SK-N-SH treated with all-trans-retinoic acid at 6 μM for 48 hours (cell line): ENCODE measurements around the gene METTL1.

Experiments used
- ATAC-seq: fragments of 200-7000 bp; cut with Tn5 transposase; 3 replicates; pipeline ENCODE4 v1.9.1; 2020; ENCODE audit warnings: mild to moderate bottlenecking, moderate library complexity
- ARNTL ChIP-seq: fragments of 450-650 bp; formaldehyde crosslinking; IDR thresholded peaks from 2 replicates; pipeline ENCODE4 v1.5.0; 2020; ENCODE audit warnings: low read depth, mild to moderate bottlenecking, moderate library complexity, borderline replicate concordance
- BACH2 ChIP-seq: fragments of 250-450 bp; sonication (Bioruptor Pico); IDR thresholded peaks from 2 replicates; pipeline ENCODE4 v1.9.0; 2021; ENCODE audit warnings: mild to moderate bottlenecking, borderline replicate concordance
- CSDC2 ChIP-seq: fragments of 250-450 bp; sonication (Bioruptor Pico); IDR thresholded peaks from 2 replicates; pipeline ENCODE4 v1.5.0; 2020; ENCODE audit warnings: mild to moderate bottlenecking, moderate library complexity
- ESRRG ChIP-seq: fragments of 250-450 bp; sonication (Bioruptor Pico); IDR thresholded peaks from 2 replicates; pipeline ENCODE4 v1.6.1; 2021; ENCODE audit warnings: mild to moderate bottlenecking
- GLIS3 ChIP-seq: fragments of 250-450 bp; sonication (Bioruptor Pico); IDR thresholded peaks from 2 replicates; pipeline ENCODE4 v1.5.0; 2020; ENCODE audit warnings: mild to moderate bottlenecking, moderate library complexity
- ISL1 ChIP-seq: fragments of 250-450 bp; sonication (Bioruptor Pico); IDR thresholded peaks from 2 replicates; pipeline ENCODE4 v2.1.2; 2022; ENCODE audit warnings: mild to moderate bottlenecking, moderate library complexity
- OSR1 ChIP-seq: fragments of 250-450 bp; sonication (Bioruptor Pico); IDR thresholded peaks from 2 replicates; pipeline ENCODE4 v1.8.0; 2022; ENCODE audit warnings: moderate library complexity, mild to moderate bottlenecking, inconsistent platforms
- PPARA ChIP-seq: fragments of 250-450 bp; sonication (Bioruptor Pico); IDR thresholded peaks from 2 replicates; pipeline ENCODE4 v1.5.0; 2020; ENCODE audit warnings: mild to moderate bottlenecking, borderline replicate concordance
- RARB ChIP-seq: fragments of 250-450 bp; sonication (Bioruptor Pico); IDR thresholded peaks from 2 replicates; pipeline ENCODE4 v1.8.0; 2021; ENCODE audit warnings: mild to moderate bottlenecking, moderate library complexity
- TCF4 ChIP-seq: fragments of 250-450 bp; sonication (Bioruptor Pico); IDR thresholded peaks from 2 replicates; pipeline ENCODE4 v1.8.0; 2021; ENCODE audit warnings: mild to moderate bottlenecking, moderate library complexity, borderline replicate concordance
- TOX ChIP-seq: fragments of 250-450 bp; sonication (Bioruptor Pico); IDR thresholded peaks from 2 replicates; pipeline ENCODE4 v1.8.0; 2021; ENCODE audit warnings: mild to moderate bottlenecking, moderate library complexity, borderline replicate concordance
- ZC3H10 ChIP-seq: fragments of 250-450 bp; sonication (Bioruptor Pico); IDR thresholded peaks from 2 replicates; pipeline ENCODE4 v1.5.1; 2021; ENCODE audit warnings: mild to moderate bottlenecking, moderate library complexity
- ZFP30 ChIP-seq: fragments of 450-650 bp; formaldehyde crosslinking; IDR thresholded peaks from 2 replicates; pipeline ENCODE4 v1.5.0; 2022; ENCODE audit warnings: mild to moderate bottlenecking, moderate library complexity
- ZNF565 ChIP-seq: fragments of 450-650 bp; formaldehyde crosslinking; conservative IDR thresholded peaks from 2 replicates; pipeline ENCODE4 v1.5.0; 2020; ENCODE audit warnings: low read depth, mild to moderate bottlenecking, moderate library complexity
- ZNF70 ChIP-seq: fragments of 450-650 bp; formaldehyde crosslinking; IDR thresholded peaks from 2 replicates; pipeline ENCODE4 v1.5.0; 2020; ENCODE audit warnings: mild to moderate bottlenecking, moderate library complexity
- ZNF8 ChIP-seq: fragments of 450-650 bp; formaldehyde crosslinking; IDR thresholded peaks from 2 replicates; pipeline ENCODE4 v1.5.0; 2020; ENCODE audit warnings: mild to moderate bottlenecking, moderate library complexity
- TF ChIP-seq, protein P1 (sequence below): fragments of 250-450 bp; sonication (Bioruptor Pico); IDR thresholded peaks from 2 replicates; pipeline ENCODE4 v1.5.1; 2021; ENCODE audit warnings: mild to moderate bottlenecking, moderate library complexity
- TF ChIP-seq, protein P2 (sequence below): fragments of 250-450 bp; sonication (Bioruptor Pico); IDR thresholded peaks from 2 replicates; pipeline ENCODE4 v1.5.1; 2020; ENCODE audit warnings: low read depth, mild to moderate bottlenecking, moderate library complexity
- TF ChIP-seq, protein P3 (sequence below): fragments of 250-450 bp; sonication (Bioruptor Pico); IDR thresholded peaks from 2 replicates; pipeline ENCODE4 v1.8.0; 2021; ENCODE audit warnings: low read depth, mild to moderate bottlenecking, moderate library complexity, borderline replicate concordance
- TF ChIP-seq, protein P4 (sequence below): fragments of 250-450 bp; sonication (Bioruptor Pico); IDR thresholded peaks from 2 replicates; pipeline ENCODE4 v1.8.0; 2020; ENCODE audit warnings: mild to moderate bottlenecking, moderate library complexity, borderline replicate concordance
- TF ChIP-seq, protein P5 (sequence below): fragments of 250-450 bp; sonication (Bioruptor Pico); IDR thresholded peaks from 2 replicates; pipeline ENCODE4 v1.5.0; 2020; ENCODE audit warnings: mild to moderate bottlenecking, moderate library complexity

The METTL1 gene

DNA sequence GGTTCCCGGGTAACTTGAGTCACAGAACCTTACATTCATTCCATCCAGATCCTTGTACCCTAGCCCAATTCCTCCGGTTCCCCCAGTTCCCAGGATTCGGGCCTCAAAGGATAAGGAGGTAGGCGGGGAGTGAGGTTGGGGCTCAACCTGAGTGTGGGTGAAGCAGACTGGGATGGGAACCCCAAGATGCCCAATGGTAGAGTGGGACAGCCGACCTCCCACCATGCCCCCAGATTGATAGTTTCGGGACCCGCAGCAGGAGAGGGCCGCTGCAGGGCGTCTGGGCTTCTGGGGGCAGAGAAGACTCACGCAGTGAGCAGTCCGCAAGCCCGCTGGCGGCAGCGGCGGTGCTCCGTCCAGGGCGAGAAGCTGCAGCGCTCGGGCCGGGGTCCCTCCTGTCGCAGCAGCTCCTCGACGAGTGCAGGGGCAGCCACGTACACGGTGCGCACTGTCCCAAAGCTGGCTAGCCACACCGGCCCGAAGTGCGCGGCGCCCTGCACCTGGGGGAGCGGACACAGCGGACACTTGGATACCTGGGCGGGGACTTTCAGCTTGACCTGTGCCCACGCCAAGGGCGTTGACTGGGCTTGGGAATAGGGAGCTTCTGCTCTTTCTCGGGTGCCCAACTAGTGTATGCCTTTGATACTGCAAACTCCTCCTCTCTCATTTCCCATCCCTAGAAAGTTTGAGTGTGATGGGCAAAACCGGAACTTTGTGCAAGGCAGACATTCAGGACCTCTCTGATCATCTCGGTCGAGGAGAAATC, 6.0 kb downstream of the METTL1 start:
- TF ChIP-seq, protein P1, sequence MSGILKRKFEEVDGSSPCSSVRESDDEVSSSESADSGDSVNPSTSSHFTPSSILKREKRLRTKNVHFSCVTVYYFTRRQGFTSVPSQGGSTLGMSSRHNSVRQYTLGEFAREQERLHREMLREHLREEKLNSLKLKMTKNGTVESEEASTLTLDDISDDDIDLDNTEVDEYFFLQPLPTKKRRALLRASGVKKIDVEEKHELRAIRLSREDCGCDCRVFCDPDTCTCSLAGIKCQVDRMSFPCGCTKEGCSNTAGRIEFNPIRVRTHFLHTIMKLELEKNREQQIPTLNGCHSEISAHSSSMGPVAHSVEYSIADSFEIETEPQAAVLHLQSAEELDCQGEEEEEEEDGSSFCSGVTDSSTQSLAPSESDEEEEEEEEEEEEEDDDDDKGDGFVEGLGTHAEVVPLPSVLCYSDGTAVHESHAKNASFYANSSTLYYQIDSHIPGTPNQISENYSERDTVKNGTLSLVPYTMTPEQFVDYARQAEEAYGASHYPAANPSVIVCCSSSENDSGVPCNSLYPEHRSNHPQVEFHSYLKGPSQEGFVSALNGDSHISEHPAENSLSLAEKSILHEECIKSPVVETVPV (CRISPR knock-in tag), result no peak
- TF ChIP-seq RARB (no peak), TCF4 (CRISPR knock-in tag) (no peak), ISL1 (CRISPR knock-in tag) (no peak), ESRRG (CRISPR knock-in tag) (no peak), CSDC2 (CRISPR knock-in tag) (no peak), ZFP30 (CRISPR knock-in tag) (no peak), TOX (CRISPR knock-in tag) (no peak)
- TF ChIP-seq, protein P2, sequence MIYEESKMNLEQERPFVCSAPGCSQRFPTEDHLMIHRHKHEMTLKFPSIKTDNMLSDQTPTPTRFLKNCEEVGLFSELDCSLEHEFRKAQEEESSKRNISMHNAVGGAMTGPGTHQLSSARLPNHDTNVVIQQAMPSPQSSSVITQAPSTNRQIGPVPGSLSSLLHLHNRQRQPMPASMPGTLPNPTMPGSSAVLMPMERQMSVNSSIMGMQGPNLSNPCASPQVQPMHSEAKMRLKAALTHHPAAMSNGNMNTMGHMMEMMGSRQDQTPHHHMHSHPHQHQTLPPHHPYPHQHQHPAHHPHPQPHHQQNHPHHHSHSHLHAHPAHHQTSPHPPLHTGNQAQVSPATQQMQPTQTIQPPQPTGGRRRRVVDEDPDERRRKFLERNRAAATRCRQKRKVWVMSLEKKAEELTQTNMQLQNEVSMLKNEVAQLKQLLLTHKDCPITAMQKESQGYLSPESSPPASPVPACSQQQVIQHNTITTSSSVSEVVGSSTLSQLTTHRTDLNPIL (CRISPR knock-in tag), result no peak
- TF ChIP-seq, all 23 proteins: peak for 0
- ATAC-seq, result peak; percentile 19

DNA sequence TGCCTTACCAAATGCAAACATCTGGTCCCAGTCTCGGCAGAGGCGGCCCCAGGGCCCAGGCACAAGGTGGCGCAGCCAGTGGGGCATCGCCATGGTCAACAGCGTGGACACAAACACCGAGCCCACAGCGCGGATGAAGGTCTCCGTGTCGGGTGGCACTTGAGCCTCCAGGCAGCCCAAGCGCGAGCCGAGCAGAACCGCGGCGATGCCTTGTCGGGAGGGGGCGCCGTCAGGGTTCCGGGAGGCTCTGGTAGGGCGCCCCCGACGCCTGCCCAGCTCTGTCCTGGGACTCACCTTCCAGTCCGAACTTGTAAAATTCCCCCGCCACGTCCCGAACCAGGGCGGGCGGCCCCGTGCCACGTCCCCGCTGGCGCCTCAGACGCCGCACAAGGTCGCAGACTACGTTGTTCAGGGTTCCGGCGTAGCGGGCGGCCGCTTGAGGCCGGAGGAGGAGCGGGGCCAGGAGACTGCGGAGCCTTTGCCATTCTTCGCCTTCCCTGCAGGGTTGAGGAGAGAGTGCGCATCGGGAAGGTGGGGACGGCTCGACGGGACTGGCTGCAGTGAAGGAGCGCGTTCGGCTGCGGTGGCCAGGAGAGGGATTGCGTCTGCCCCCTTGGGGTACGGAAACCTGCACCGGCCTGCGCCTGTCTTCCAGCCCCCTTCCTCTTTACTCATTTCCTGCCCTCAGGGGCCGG, 6.8 kb downstream of the METTL1 start:
- ATAC-seq, result peak; percentile 81
- TF ChIP-seq TOX (CRISPR knock-in tag), result no peak
- no peak for TF ChIP-seq OSR1 (CRISPR knock-in tag)
- TF ChIP-seq ARNTL (CRISPR knock-in tag), result no peak
- TF ChIP-seq GLIS3, result no peak
- TF ChIP-seq, protein P3, sequence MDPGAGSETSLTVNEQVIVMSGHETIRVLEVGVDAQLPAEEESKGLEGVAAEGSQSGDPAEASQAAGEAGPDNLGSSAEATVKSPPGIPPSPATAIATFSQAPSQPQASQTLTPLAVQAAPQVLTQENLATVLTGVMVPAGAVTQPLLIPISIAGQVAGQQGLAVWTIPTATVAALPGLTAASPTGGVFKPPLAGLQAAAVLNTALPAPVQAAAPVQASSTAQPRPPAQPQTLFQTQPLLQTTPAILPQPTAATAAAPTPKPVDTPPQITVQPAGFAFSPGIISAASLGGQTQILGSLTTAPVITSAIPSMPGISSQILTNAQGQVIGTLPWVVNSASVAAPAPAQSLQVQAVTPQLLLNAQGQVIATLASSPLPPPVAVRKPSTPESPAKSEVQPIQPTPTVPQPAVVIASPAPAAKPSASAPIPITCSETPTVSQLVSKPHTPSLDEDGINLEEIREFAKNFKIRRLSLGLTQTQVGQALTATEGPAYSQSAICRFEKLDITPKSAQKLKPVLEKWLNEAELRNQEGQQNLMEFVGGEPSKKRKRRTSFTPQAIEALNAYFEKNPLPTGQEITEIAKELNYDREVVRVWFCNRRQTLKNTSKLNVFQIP (CRISPR knock-in tag), result no peak
- TF ChIP-seq, protein P2 (CRISPR knock-in tag), result no peak
- TF ChIP-seq, protein P4, sequence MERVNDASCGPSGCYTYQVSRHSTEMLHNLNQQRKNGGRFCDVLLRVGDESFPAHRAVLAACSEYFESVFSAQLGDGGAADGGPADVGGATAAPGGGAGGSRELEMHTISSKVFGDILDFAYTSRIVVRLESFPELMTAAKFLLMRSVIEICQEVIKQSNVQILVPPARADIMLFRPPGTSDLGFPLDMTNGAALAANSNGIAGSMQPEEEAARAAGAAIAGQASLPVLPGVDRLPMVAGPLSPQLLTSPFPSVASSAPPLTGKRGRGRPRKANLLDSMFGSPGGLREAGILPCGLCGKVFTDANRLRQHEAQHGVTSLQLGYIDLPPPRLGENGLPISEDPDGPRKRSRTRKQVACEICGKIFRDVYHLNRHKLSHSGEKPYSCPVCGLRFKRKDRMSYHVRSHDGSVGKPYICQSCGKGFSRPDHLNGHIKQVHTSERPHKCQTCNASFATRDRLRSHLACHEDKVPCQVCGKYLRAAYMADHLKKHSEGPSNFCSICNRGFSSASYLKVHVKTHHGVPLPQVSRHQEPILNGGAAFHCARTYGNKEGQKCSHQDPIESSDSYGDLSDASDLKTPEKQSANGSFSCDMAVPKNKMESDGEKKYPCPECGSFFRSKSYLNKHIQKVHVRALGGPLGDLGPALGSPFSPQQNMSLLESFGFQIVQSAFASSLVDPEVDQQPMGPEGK (CRISPR knock-in tag), result no peak
- no peak for TF ChIP-seq BACH2 (CRISPR knock-in tag)
- no peak for TF ChIP-seq ZNF8 (CRISPR knock-in tag)
- TF ChIP-seq PPARA, result no peak
- no peak for TF ChIP-seq ISL1 (CRISPR knock-in tag)
- no peak for TF ChIP-seq RARB
- TF ChIP-seq TCF4 (CRISPR knock-in tag), result no peak
- TF ChIP-seq ZNF565, result no peak
- no peak for TF ChIP-seq ZNF70
- no peak for TF ChIP-seq ZC3H10 (CRISPR knock-in tag)
- TF ChIP-seq, all 23 proteins: peak for 0

DNA sequence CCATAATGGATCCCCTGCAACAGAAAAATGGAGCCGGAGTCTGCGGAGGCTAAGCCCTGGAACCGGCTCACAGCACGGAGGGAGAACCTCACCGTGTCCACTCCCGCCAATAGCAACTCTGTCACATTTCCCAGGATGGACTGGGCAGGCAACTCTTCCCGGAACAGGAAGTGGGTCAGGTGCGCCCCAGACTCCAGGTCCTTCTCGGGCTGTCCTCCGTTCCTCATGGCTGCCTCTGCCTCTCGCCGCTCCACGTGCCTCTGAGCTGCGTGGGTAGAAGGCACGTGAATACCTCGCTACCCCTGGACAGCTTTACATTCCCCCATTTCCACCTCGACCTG, 7.3 kb downstream of the METTL1 start:
- no peak for ATAC-seq
- TF ChIP-seq TOX (CRISPR knock-in tag) (no peak), GLIS3 (no peak), ZNF565 (no peak)
- TF ChIP-seq, protein P4 (CRISPR knock-in tag), result no peak
- TF ChIP-seq, protein P5, sequence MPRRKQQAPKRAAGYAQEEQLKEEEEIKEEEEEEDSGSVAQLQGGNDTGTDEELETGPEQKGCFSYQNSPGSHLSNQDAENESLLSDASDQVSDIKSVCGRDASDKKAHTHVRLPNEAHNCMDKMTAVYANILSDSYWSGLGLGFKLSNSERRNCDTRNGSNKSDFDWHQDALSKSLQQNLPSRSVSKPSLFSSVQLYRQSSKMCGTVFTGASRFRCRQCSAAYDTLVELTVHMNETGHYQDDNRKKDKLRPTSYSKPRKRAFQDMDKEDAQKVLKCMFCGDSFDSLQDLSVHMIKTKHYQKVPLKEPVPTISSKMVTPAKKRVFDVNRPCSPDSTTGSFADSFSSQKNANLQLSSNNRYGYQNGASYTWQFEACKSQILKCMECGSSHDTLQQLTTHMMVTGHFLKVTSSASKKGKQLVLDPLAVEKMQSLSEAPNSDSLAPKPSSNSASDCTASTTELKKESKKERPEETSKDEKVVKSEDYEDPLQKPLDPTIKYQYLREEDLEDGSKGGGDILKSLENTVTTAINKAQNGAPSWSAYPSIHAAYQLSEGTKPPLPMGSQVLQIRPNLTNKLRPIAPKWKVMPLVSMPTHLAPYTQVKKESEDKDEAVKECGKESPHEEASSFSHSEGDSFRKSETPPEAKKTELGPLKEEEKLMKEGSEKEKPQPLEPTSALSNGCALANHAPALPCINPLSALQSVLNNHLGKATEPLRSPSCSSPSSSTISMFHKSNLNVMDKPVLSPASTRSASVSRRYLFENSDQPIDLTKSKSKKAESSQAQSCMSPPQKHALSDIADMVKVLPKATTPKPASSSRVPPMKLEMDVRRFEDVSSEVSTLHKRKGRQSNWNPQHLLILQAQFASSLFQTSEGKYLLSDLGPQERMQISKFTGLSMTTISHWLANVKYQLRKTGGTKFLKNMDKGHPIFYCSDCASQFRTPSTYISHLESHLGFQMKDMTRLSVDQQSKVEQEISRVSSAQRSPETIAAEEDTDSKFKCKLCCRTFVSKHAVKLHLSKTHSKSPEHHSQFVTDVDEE (CRISPR knock-in tag), result no peak
- TF ChIP-seq, protein P1 (CRISPR knock-in tag), result no peak
